OCI-LY1 (cell line): ENCODE measurements around the gene CTDSPL.

ENCODE experiments used
- H2AFZ ChIP-seq: fragments of 200-600 bp; sonication (generic), shearing (Covaris generic); 2 replicates; pipeline ENCODE4 v1.6.0; 2014; ENCODE audit warnings: antibody characterized with exemption, mild to moderate bottlenecking, low read length
- H3F3A ChIP-seq: fragments of 200-600 bp; sonication (generic), shearing (Covaris generic); 2 replicates; pipeline ENCODE4 v1.6.0; 2014; ENCODE audit warnings: mild to moderate bottlenecking, antibody characterized with exemption, low read length, moderate library complexity; ENCODE audit not compliant: insufficient read depth
- H3K27ac ChIP-seq: fragments of 200-600 bp; sonication (generic); 2 replicates; pipeline ENCODE4 v1.5.1; 2014; ENCODE audit warnings: low read length, mixed run types, mild to moderate bottlenecking, low read depth; ENCODE audit not compliant: poor library complexity, severe bottlenecking
- H3K27me3 ChIP-seq: fragments of 200-600 bp; sonication (generic); 2 replicates; pipeline ENCODE4 v1.6.0; 2014; ENCODE audit warnings: antibody characterized with exemption, mild to moderate bottlenecking, low read length, moderate library complexity; ENCODE audit not compliant: insufficient read depth
- H3K36me3 ChIP-seq: fragments of 200-600 bp; sonication (generic); 2 replicates; pipeline ENCODE4 v1.6.1; 2014; ENCODE audit warnings: mild to moderate bottlenecking, antibody characterized with exemption, low read length, moderate library complexity, mixed read lengths; ENCODE audit not compliant: insufficient read depth
- H3K4me1 ChIP-seq: fragments of 200-600 bp; sonication (generic); 2 replicates; pipeline ENCODE4 v1.5.1; 2014; ENCODE audit warnings: mild to moderate bottlenecking, low read length, moderate library complexity; ENCODE audit not compliant: insufficient read depth, severe bottlenecking
- H3K4me2 ChIP-seq: fragments of 200-600 bp; sonication (generic), shearing (Covaris generic); 2 replicates; pipeline ENCODE4 v1.6.1; 2014; ENCODE audit warnings: low read length
- H3K4me3 ChIP-seq: fragments of 200-600 bp; sonication (generic); 2 replicates; pipeline ENCODE4 v1.5.1; 2014; ENCODE audit warnings: low read length, low read depth, mild to moderate bottlenecking, mixed read lengths; ENCODE audit not compliant: poor library complexity, severe bottlenecking
- H3K79me2 ChIP-seq: fragments of 200-600 bp; shearing (Covaris generic); 2 replicates; pipeline ENCODE4 v1.6.1; 2016; ENCODE audit warnings: mixed run types, low read length, mixed read lengths; ENCODE audit not compliant: insufficient read depth
- H3K9ac ChIP-seq: fragments of 200-600 bp; sonication (generic), shearing (Covaris generic); 2 replicates; pipeline ENCODE4 v1.6.1; 2014; ENCODE audit warnings: mild to moderate bottlenecking, low read length, mixed read lengths
- H3K9me2 ChIP-seq: fragments of 200-600 bp; sonication (generic), shearing (Covaris generic); 2 replicates; pipeline ENCODE4 v1.6.1; 2014; ENCODE audit warnings: low read depth, mild to moderate bottlenecking, low read length, mixed read lengths
- H3K9me3 ChIP-seq: fragments of 200-600 bp; shearing (Covaris generic); 2 replicates; pipeline ENCODE4 v1.6.1; 2014; ENCODE audit warnings: low read length, mixed read lengths
- H4K20me1 ChIP-seq: fragments of 200-600 bp; sonication (generic), shearing (Covaris generic); 2 replicates; pipeline ENCODE4 v1.6.0; 2016; ENCODE audit warnings: mild to moderate bottlenecking, low read length; ENCODE audit not compliant: insufficient read depth
- EZH2 ChIP-seq: fragments of 200-600 bp; sonication (generic), shearing (Covaris generic); IDR thresholded peaks from 2 replicates; pipeline ENCODE4 v1.8.0; 2017; ENCODE audit warnings: borderline replicate concordance, mixed run types, mild to moderate bottlenecking, antibody characterized with exemption, low read length, moderate library complexity, mixed read lengths
- TF ChIP-seq, protein P1 (sequence below): fragments of 200-600 bp; sonication (generic), shearing (Covaris generic); IDR thresholded peaks from 2 replicates; pipeline ENCODE4 v1.5.1; 2017; ENCODE audit warnings: mild to moderate bottlenecking, antibody characterized with exemption, low read length, moderate library complexity, mixed read lengths

CTDSPL gene

DNA sequence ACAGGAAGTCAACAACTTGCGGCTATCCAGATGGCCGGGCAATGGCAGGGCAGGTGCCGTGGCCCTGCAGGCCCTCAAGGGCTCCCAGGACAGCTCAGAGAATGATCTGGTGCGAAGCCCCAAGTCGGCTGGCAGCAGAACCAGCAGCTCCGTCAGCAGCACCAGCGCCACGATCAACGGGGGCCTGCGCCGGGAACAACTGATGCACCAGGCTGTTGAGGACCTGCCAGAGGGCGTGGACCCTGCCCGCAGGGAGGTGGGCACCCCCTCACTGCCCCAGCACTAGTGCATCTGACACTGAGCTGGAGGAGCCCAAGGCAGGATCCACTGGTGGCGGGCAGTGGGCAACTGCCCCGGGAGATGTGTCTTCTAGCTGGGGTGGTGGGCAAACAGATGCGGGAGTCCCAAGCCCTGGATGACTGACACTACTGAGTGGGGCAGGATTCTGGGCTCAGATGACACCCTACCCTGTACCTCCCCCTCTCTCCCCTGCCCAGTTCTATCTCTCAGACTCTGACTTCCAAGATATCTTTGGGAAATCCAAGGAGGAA, 144.8 kb downstream of the CTDSPL start:
- peaks cover 4% of the 10 kb centered on the region for H3K4me1 ChIP-seq
- H3K36me3 ChIP-seq: peaks cover 20% of the 10 kb centered on the region; the same call in 1 of the 2 replicates
- no peak overlapping the region for H2AFZ ChIP-seq
- no peak overlapping the region for H3K27ac ChIP-seq
- H3K9me2 ChIP-seq: no peaks in the 10 kb centered on the region
- H3K79me2 ChIP-seq: no peaks in the 10 kb centered on the region
- H3K4me3 ChIP-seq: no peak overlapping the region
- H3F3A ChIP-seq: no peaks in the 10 kb centered on the region
- H3K4me2 ChIP-seq: no peak overlapping the region
- TF ChIP-seq, protein P1, sequence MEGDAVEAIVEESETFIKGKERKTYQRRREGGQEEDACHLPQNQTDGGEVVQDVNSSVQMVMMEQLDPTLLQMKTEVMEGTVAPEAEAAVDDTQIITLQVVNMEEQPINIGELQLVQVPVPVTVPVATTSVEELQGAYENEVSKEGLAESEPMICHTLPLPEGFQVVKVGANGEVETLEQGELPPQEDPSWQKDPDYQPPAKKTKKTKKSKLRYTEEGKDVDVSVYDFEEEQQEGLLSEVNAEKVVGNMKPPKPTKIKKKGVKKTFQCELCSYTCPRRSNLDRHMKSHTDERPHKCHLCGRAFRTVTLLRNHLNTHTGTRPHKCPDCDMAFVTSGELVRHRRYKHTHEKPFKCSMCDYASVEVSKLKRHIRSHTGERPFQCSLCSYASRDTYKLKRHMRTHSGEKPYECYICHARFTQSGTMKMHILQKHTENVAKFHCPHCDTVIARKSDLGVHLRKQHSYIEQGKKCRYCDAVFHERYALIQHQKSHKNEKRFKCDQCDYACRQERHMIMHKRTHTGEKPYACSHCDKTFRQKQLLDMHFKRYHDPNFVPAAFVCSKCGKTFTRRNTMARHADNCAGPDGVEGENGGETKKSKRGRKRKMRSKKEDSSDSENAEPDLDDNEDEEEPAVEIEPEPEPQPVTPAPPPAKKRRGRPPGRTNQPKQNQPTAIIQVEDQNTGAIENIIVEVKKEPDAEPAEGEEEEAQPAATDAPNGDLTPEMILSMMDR: no peak
- no peak for TF ChIP-seq EZH2
- H3K9ac ChIP-seq: no peak overlapping the region
- no peaks in the 10 kb centered on the region for H3K9me3 ChIP-seq
- no peaks in the 10 kb centered on the region for H4K20me1 ChIP-seq
- H3K27me3 ChIP-seq: no peaks in the 10 kb centered on the region

DNA sequence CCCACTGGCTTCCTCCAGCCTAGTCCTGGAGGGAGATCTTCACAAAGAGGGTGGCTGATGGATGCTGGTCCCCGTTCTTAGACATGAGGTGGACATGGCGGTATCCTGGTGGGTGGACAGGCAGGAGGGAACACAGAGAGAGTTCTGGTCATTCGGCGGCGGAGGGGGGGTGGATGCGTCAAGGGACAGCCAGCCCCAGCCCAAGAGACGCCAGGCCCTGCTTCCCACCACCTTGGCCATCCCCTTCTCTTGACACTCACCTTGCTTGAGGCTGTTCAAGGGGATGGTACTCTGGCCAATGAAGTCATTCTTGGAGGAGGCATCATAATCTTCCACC, 146.0 kb downstream of the CTDSPL start:
- no peak overlapping the region for H3K9ac ChIP-seq
- no peak overlapping the region for H3K4me3 ChIP-seq
- no peaks in the 10 kb centered on the region for H4K20me1 ChIP-seq
- H3K4me2 ChIP-seq: no peak overlapping the region
- H3K9me3 ChIP-seq: no peaks in the 10 kb centered on the region
- TF ChIP-seq, protein P1: no peak
- TF ChIP-seq EZH2: no peak
- H3K79me2 ChIP-seq: no peaks in the 10 kb centered on the region
- no peaks in the 10 kb centered on the region for H3K9me2 ChIP-seq
- peaks cover 9% of the 10 kb centered on the region; the same call in 1 of the 2 replicates for H3K36me3 ChIP-seq
- H3K27me3 ChIP-seq: no peaks in the 10 kb centered on the region
- H2AFZ ChIP-seq: no peak overlapping the region
- H3K27ac ChIP-seq: no peak overlapping the region
- peaks cover 4% of the 10 kb centered on the region for H3K4me1 ChIP-seq
- H3F3A ChIP-seq: no peaks in the 10 kb centered on the region

DNA sequence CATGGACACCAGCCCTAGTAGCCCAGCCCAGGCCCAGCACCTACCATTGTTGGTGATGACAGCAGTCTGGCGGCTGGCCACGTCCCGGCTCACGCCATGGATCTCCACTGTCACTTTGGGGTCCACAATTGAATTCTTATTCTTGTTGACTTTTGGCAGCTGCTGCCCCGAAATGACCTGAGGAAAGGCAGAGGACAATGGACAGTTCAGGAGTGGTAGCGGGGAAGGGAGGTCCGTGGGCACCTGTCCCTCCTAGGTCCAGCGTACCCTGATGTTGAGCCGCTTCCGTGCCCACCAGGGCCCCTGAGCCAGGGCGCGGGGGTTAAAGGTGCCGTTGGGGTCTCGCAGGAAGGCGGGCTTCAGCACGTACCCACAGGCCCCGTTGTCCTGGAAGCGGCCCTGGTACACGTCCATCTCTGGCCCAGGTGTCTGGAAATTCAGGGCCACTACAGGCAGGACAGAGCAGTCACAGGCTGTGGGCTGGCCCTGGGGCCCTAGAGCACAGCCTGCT, 146.6 kb downstream of the CTDSPL start:
- H3K9me3 ChIP-seq: no peaks in the 10 kb centered on the region
- H3K9me2 ChIP-seq: no peaks in the 10 kb centered on the region
- H3K4me1 ChIP-seq: peaks cover 4% of the 10 kb centered on the region
- H3K4me3 ChIP-seq: no peak overlapping the region
- H3K4me2 ChIP-seq: no peak overlapping the region
- H3K9ac ChIP-seq: no peak overlapping the region
- no peaks in the 10 kb centered on the region for H3K79me2 ChIP-seq
- no peaks in the 10 kb centered on the region for H3F3A ChIP-seq
- TF ChIP-seq EZH2: no peak
- TF ChIP-seq, protein P1: no peak
- no peak overlapping the region for H3K27ac ChIP-seq
- no peaks in the 10 kb centered on the region for H3K27me3 ChIP-seq
- no peak overlapping the region for H2AFZ ChIP-seq
- H4K20me1 ChIP-seq: no peaks in the 10 kb centered on the region
- H3K36me3 ChIP-seq: peaks cover 7% of the 10 kb centered on the region; the same call in 1 of the 2 replicates
